UCSD-AML1 (cell line): ENCODE measurements around the gene ZBTB7C.

Experiments used
- DNase-seq: peaks from one replicate; lab custom pipeline; 2025; ENCODE audit not compliant: unreplicated experiment; lab: John Stamatoyannopoulos, UW

The ZBTB7C gene

DNA sequence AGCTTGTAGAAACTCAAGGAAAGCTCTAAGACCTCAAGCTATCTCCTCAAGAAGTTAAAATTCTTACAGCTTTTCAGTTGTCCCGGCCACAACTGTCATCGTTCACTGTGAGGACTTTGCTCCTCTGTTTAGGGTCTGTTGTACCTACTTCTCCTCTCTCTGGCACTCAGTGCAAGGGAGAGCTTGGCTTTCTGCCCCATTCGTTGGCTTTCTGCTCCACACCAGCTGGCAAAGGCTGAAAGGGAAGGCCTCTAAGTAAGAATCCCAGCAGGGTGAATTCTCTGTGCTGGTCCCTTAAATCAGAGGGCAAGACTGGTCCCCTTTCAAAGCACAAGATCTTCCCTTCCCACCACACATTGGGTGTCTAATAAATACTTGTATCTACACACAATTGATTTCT is 17.3 kb downstream of the ZBTB7C start:
- DNase-seq: no peak

DNA sequence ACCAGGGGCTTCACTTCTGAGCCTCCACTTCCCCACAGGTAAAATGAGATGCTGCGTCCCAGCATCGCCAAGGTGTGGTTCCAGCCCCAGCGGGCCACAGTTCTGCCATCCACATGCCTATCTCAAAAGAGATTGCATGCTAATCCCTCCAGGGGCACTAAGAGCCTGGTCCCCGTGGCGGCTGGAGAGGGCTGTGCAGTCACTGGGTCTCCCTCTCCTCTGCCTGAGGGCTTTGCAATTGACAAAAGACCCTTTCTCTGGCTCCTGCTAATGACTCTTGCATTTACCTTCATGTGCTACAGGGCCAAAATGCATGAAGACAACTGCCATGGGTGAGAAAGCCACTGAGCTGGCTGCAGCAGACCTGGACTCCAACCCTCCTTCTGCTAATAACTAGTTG is 18.5 kb downstream of the ZBTB7C start:
- no peak for DNase-seq

DNA sequence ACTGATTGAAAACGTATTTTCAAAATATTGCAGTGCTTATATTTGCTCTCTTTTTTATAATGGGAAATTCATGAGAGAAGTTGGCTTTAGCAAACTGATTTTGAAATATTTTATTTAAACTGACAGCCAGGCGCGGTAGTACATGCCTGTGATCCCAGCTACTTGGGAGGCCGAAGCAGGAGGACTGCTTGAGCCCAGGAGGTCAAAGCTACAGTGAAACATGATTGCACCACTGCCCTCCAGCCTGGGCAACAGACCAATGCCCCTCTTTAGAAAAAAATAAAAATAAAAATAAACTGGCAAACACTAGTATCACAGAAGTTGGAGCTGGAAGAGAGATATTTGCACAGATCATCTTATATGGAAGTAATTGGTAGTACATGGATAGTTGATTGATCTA is 20.7 kb downstream of the ZBTB7C start:
- no peak for DNase-seq

DNA sequence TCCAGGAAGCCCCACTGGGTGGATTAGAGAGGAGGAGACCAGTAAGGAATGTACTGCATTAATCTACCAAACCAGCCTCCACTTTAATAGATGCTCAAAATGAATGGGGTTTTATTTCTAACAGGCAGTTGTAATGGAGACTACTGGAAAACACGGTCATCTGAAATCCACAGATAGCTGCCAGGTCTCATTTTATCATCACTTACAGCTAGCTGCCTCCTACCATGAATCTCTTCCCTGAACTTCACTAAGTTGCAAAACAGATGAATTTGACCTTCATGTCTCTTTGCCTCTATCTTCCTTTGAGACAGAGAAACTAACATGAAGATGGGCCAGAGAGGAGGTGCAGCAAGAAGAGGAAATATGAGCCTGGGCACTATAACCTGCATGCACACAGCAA is 21.9 kb downstream of the ZBTB7C start:
- no peak for DNase-seq

DNA sequence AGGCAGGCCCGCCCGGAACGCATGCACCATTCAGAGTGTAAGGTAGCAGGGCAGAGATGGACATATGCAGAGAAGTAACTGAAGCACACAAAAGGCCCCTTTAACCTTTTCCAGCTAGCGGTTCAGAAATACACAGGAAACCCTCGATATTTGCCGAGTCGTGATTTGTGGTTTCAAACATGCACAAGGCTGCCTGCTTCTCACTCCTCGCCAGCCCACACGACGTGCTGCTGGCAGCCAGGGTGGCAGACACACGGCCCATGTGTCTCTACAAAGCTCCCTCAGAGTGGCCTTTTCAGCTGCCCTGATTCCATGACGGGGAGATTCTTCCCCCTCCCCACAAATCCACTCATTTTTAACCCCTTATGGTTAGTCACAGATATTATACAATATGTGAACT is 23.6 kb downstream of the ZBTB7C start:
- no peak for DNase-seq

DNA sequence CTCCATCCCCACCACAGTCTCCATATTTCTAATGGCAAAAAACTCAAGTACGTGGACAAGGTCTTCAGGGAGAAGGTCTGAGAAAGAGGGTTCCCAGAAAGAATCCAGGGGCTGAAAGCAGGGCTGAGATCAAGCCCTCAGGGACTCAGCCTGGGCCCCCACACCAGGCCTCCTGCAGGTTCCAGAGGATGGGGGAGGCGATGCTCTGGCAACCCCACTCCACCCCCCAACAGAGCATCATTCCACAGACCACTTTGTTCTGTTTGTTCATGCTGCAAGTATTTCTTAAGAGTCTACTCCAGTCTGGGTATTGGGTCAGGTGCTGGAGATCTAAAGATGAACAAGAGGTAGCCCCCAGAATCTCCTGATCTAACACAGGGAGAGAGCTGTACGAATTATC is 32.2 kb downstream of the ZBTB7C start:
- DNase-seq: no peak

DNA sequence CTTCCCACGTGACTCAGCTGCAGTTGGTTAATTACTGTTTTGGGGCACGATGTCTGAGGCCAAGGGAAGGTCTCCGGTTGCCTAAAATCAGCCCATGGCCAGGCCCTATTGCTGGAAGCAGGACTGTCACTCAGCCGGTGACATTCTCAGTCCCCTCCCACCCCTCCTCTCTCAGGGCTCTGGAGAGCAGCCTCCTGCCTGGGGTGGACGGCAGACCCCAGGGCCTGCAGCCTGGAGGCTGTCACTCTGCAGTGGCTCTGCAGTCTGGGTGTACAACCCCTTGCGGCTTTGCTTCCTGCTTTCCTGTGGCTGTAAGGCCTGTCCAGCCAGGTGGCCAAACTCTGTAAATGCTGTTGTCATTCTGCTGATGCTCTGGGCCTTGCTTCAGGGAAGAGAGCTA is 32.8 kb downstream of the ZBTB7C start:
- no peak for DNase-seq

DNA sequence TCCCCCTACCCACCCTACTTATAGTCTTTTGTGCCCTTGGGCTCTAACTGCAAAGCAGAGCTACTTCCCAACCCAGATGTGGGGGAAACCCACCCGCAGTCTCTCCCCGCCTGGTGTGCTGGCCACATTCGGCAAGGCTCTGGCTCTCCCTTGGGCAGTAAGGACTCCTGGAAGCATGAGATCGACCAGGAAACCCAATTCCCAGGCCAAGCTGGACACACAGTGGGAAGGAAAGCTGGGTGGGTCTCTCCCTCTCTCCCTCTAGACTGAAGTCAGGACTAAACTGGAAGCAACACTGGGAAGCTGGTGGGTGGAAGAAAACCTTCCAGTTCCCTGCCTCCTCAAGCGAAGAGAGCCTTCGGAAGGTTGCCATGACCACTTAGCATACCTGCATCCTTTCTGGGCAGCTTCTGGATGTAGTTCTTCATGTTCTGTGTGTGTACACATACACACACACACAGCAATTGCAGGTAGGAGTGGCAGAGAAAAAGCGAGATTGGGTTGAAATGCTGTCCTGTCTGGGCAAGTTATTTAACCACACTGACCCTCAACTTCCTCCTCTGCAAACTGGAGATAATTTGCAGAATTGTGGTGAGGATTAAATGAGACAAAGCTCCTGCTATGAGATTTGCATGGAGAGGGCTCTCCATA is 33.9 kb downstream of the ZBTB7C start:
- no peak for DNase-seq

DNA sequence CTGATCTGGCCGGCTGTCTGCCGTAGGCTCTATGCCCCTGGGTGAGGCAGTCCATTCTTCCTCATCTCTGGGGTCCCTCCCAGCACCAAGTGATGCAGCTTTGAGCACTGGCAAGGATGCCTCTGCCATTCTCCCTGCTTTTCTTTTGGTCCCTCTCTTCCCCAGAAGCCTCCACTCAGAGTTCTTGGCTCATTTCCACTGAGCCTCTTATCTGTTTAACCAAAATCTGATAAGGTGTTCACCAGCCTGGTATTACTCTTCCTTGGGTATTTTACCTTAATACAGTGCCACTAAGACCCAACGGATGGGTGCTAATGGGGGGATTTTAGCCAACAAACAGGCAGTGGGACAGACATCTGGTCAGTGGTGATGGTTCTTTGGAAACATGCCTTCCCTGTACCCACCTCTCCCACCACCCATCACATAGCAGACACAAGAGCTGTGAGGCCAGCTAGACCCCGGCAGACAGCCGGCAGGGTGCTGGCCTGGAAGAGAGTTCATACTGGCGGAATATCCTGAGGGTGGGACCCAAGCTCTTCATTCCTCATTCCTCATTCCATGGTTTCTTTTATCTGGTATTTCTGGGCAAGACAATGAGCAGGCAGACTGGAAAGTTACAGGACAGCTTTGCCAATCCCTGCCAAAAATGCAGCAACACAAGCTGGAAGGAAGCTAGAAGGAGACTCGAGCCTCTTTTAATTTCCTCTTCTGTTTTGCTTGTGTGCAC is 34.6 kb downstream of the ZBTB7C start:
- DNase-seq: no peak

DNA sequence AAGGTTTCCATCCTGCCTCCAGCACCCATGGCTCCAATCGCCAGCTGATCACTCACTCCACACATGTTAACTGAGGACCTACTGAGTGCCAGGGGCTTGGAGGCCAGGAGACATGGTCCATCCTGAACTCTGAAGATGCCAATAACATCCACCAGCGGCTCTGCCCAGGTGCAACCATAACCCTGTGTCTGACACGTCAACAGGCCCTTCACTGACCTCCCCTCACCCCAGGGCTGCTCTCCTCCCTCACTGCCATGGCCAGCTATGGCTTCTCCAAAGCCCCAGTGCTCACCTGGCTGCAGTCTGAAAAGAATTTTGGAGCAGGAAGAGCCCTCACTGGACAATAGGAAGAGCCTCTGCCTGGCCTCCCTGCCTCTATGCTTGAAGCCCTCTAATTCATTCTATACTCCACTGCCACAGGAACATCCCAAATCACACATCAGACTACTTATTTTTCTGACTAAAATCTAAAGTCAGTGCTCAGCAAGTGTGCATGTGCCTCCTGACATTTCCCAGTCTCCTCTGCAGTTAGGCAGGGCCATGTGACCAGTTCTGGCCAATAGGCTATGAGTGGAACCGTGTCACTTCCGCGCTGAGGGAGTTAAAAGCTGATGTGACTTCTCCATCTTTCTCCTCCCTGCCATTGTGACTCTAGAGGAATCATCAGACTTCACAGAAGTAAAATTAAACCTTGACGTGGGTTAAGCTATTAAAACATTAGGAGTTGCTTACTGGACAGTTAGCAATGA is 37.2 kb downstream of the ZBTB7C start:
- DNase-seq: no peak

DNA sequence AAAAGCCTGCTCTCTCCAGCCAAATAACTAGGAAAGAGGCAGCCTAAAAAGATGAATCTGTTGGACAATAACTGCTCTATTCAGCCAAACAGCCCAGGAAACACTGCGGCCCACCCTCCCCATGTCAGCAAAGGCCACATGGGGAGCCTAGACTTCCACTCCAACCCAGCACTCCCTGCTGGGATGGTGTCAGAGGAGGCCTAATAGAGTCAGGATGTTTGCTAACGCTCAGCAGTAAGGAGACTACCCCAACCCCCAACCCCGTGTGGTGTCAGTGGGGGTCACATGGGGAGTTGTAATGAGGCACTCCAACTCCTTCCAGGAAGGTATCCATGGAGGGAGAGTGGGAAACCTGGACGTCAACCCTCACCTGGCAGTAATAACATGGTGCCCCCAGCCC is 41.6 kb downstream of the ZBTB7C start:
- no peak for DNase-seq

DNA sequence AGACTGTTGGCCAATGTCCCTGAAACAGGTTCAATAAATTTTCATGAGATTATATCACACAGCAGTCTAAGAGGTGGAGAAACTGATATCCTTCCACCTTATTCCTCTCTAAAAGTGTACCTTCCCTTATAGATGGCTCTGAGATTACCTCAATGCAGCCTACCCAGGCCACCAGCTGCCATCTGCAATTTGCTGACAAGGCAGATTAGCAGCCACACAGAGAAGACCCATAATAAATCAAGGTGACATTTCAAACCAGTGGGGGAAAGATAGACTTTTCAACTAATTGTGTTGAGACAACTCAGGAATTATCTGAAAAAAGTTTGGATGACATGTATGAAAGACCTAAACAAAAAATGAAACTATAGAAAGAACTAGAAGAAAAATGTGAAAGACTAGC is 43.2 kb downstream of the ZBTB7C start:
- DNase-seq: no peak

DNA sequence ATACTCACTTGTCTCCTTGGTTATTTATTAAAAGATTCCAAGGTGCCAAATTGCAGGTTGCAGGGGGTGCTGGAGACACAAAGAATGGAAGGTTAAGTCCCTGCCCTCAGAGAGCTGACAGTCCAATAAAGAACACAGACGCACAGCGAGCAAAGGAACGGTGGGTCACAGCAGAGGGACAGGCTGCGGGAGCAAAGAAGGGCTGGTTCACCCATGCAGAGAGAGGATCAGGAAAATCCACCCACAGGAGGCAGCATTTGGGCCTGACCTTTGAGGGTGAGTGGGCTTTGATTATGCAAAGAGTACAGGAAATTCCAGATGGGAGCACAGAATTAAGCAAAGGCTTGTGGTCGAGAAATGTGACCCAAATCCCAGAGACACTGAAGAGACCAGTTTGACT is 45.0 kb downstream of the ZBTB7C start:
- DNase-seq: no peak

DNA sequence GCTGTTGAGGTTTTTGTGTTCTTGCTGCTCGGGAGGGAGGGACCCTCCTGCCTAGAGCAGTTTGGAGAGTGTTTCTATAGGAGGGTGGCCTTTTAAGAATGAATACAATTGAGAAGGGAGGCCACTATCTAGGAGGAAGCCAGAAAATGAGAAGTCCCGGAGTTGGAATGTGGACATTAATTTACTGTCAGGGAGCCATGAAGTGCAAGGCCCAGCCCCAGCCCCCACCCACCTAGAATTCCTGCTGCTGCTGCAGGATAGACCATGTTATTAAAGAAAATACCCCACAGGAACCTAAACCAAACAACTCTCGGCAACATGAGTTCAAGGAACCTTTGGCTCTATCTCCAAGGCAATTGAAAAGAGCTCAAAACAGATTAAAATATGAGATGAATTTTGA is 46.0 kb downstream of the ZBTB7C start:
- no peak for DNase-seq

DNA sequence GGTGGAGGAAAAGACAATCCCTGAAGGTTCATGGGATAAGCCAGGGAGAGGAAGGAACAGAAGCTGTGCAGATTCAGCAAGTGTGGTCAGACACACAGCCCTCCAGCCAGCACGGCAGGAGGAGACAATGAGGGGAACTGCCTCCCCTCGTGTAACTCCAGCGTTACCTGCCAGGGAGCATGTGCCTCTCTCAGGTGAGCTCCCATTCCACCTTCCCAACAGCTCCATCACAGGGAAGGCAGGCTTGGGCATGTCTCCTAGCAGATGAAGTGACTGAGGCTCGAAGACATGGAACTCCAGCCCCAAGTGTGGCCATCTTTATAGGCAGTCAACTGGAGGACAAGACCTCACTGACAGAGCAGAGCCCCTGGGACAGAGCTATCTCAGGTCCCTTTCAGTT is 47.4 kb downstream of the ZBTB7C start:
- DNase-seq: no peak

DNA sequence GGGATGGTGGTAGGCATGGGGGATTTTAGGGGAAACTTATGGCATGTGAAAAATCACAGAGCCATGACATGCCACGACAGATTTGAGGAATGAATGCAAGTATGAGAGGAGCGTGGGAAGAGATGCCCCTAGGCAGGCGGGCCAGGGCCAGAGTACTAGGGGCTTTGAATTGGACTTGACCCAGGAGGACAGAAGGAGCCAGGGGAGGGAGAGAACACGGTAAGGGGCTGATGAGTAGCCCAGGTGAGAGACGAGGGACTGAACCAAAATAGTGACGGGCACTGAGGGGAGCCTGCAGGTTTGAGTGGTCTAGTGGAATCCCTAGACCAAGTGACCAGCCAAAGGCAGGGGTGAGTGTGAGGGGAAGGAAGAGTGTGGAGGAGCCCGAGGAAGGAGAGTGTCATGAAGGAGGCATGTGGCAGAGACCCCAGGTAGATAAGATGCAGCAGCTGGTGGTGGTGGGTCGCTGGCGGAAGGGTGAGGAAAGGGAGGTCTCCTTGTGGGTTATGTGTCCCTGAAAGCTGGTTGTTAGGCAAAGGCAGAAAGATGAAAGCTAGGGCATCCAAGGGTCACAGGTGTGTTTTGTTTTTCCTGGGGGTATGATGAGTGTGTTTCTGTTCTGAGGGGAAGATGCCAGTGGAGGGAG is 48.7 kb downstream of the ZBTB7C start:
- DNase-seq: no peak

DNA sequence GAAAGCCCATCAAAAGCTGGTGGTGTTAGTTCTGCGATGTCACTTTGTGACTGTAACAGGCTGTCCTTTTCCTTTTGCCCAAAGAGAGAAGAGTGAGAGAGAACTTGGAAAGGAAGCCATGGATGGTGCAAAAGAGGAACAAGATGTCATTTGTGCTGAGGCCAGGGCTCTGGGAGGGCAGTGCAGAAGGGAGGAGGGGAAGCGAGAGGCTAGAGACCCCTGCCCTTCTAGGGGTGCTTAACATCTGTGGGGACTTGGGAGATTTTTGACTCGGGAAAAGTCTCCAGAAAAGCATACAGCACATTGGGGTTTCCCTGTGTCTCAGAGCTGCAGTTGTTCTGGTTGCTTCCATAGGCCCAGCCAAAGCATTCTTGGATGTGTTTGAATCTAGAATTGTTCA is 49.6 kb downstream of the ZBTB7C start:
- DNase-seq: no peak

DNA sequence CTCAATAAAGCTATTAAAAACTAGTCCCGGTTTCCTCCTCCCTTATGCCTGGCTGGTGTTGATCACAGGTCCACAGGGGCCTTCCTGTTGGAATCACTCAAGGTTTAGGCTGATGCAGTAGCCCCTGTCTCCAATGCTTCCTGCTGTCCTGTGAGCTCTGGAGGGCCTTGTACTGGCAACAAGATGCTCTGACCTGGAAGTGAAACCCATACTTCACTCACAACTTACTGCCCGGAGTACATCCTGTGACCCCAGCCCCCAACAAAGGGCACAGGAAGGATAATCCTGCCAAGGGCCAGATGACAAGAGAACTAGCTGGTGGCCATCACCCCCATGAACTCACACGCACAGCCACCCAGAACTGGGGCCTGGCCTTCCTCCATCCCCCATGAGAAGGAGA is 50.3 kb downstream of the ZBTB7C start:
- no peak for DNase-seq

DNA sequence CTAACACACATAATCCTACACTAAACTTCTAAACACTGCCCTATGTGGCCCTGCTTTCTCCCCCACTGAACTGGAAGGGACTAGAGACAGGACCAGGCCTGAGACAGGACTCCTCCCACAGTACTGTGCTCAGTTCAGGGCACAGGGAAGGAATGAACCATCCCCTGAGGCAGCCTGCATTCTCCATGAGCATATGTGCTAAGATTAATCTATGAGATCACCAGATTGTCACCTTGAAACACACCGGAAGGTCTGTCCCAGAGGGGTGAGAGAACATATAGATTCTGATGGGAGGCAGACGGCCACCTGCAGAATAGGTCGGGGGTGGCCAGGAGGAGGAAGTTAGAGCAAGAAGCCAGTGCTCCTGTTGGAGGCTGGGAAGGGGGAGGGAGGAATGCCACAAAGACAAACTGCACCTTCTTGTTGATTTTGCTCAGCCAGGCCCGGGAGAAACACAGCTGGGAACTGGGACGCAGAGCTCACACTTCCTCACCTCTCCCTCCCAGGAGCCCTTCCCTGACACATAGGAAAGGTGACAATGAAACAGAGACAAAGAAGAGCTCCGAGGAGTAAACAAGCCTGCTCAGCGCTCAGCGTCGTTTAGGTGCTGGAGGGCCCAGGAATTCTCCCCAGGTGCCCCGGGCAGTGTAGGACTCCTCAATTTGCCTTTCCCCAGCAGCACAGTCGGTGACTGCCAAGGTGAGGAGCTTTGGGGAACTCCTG is 52.1 kb downstream of the ZBTB7C start:
- no peak for DNase-seq

DNA sequence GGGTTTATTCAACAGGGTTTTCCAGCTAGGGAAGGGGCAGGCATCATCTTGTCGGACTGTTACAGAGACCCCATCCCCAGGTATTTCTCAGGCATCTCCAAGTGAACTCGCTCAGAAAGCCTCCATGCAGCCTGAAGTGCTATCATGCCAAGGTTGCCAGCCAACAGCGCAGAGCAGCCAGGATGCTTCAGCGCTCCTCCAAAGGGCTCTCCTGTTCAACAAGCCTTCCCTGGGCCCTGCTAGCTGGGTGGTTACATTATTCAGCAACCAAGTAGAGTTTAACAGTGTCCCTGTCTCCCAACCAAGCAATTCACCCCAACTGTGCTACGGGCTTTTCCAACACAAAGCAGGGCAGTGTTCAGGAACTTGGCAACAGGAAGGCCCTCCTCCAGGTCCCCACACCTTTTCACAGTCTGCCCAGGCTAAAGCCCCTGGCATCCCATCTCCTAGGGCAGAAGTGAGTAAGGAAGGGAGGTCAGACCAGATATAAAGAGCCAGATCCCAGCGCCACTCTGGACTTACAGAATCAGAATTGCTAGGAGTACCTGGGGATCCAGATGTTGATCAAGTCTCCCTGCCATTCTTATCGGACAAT is 52.9 kb downstream of the ZBTB7C start:
- no peak for DNase-seq
